ENCODE measurements around the gene ANXA6. TPM values are rescaled to one million over a fixed set of nuclear protein-coding genes. Genes with fewer than 3 reads are reported as not detected.

ANXA6 gene
- total and polyA plus RNA-seq, 10 of the 15 experiments (the other 5 are each of a cell fraction or from before 2014, with no cell fraction given), result 44.0 to 571 (median 465) TPM

DNA sequence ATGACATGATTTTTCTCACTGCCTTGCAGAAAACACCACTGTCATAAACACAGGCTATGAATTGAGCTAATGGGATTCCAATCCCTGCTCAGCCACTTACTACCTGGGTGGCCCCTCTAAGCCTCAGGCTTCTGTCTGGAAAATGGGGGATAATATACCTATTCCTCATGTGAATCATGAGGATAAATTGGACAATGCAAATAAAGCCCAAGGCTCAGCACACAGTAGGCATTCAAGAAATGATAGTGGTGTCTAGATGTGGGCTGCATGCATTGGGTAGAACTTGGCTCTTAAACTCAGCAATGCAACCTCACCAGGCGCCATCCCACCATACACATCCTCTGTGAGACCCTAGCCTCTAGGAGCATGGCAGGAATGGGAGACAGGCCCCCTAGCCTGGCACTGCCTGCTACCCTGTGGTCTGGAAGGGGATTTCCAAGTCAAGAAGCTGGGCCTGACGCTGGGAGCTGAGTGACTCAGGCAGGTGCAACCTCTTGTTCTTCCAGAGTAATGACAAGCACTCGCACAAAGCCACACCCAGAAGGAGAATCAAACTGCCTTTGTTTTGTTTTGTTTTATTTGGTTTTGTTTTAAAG lies 74.4 kb downstream of the ANXA6 start (continued):
- TF ChIP-seq TCF3 (IDR thresholded peaks at IDR 0.05; ENCODE audit: borderline replicate concordance, insufficient read depth, low read depth, low read length) (0 out of 2 replicates have a peak, but pooled peaks have one; percentile 57), BHLHE40 (IDR thresholded peaks at IDR 0.05; ENCODE audit: borderline replicate concordance in 1 of 2, low read depth in 2 of 2, low read length in 1 of 2) (peak; percentile 31 to 50; a peak in 2 of 4 replicates), MXI1 (IDR thresholded peaks at IDR 0.05; ENCODE audit: low read depth, low read length) (peak; percentile 43), KAT2A (conservative IDR thresholded peaks at IDR 0.05; ENCODE audit: control insufficient read depth, low read depth, low read length) (no peak), CHD4 (IDR thresholded peaks at IDR 0.05) (no peak), IKZF2 (IDR thresholded peaks at IDR 0.05) (peak; percentile 26 to 53; a peak in 3 of 4 replicates), PKNOX1 (IDR thresholded peaks at IDR 0.05) (peak; percentile 47; the same call in 1 of the 2 replicates)
- TF ChIP-seq, protein P1, sequence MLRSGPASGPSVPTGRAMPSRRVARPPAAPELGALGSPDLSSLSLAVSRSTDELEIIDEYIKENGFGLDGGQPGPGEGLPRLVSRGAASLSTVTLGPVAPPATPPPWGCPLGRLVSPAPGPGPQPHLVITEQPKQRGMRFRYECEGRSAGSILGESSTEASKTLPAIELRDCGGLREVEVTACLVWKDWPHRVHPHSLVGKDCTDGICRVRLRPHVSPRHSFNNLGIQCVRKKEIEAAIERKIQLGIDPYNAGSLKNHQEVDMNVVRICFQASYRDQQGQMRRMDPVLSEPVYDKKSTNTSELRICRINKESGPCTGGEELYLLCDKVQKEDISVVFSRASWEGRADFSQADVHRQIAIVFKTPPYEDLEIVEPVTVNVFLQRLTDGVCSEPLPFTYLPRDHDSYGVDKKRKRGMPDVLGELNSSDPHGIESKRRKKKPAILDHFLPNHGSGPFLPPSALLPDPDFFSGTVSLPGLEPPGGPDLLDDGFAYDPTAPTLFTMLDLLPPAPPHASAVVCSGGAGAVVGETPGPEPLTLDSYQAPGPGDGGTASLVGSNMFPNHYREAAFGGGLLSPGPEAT (IDR thresholded peaks at IDR 0.05; ENCODE audit: low read depth), result 0 out of 2 replicates have a peak, but pooled peaks have one; percentile 65
- TF ChIP-seq, protein P2, sequence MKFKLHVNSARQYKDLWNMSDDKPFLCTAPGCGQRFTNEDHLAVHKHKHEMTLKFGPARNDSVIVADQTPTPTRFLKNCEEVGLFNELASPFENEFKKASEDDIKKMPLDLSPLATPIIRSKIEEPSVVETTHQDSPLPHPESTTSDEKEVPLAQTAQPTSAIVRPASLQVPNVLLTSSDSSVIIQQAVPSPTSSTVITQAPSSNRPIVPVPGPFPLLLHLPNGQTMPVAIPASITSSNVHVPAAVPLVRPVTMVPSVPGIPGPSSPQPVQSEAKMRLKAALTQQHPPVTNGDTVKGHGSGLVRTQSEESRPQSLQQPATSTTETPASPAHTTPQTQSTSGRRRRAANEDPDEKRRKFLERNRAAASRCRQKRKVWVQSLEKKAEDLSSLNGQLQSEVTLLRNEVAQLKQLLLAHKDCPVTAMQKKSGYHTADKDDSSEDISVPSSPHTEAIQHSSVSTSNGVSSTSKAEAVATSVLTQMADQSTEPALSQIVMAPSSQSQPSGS (IDR thresholded peaks at IDR 0.05; ENCODE audit: low read length), result no peak
